Measurements from ENCODE around the gene IKZF3.
"Not testable (repeated sequence)": the region's sequence is repeated elsewhere in the genome, so short reads cannot be mapped to it uniquely, and the experiment has no call there.

The IKZF3 gene

GRCh38 chr17:39863918-39864746 is at the start of gene IKZF3:
IKZF3 (minus strand) TSS chr17:39864312; CDS start chr17:39864126, 186 bp downstream.
- no peak for DNase-seq (ENCODE audit: low spot score)

DNA sequence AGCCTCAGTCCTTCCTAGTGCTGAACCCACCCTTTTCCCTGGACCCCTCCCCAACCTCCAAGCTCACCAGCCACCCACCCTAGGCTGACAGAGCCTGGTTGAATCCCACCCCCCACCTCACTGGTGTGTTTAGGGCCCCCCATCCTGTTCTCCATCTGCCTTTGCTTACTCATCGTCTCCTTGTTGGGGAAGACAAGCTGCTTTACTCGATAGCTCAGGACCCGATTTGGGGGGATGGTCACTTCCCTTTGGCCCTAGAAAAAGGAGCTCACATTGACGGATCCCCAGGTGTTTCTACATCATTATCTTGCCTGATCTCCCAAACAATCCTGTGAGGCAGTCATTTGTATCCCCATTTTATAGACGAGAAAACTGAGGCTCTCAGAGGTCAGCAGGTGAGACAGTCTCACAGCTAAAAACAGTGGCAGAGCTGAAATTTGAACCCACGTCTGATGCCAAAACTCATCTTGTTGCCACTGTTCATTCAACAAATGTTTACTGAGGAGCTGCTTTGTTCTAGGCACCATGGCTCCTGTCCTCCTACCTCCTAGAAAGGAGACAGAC is 44.8 kb upstream of the IKZF3 start:
- no peak for DNase-seq (ENCODE audit: low spot score)

GRCh38 chr17:39904990-39905288 is 40.8 kb upstream of the IKZF3 start:
- DNase-seq (ENCODE audit: low spot score): no peak

DNA sequence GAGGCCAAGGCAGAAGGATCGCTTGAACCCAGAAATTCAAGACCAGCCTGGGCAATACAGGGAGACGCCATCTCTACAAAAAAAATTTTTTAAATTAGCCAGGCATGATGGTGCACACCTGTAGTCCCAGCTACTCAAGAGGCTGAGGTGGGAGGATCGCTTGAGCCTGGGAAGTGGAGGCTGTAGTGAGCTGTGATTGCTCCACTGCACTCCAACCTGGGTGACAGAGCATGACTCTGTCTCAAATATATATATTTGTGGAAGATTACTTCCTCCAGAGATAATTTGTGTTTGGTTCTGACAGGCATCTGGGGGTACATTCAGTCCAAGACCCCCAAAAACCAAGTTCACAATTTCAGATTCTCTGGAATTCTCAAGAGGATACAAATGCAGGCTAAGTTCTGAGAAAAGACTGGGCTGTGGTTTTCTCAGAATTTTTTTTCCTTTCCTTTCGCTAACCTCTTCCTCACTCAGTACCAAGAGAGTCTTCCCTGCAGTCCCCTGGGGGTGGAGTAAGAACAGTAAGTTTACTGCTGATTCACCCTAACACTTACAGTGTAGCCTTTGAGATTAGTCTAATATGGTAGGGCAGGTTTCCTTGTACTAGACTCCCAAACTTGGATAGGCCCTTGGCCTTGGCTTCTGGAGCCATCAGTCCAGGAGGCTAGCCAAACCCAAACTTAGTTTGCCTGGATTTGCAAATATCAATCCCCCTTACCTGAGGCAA is 39.2 kb upstream of the IKZF3 start:
- DNase-seq (ENCODE audit: low spot score): no peak

GRCh38 chr17:39902027-39902426 is 37.9 kb upstream of the IKZF3 start:
- not testable (repeated sequence) for DNase-seq (ENCODE audit: low spot score)

- DNase-seq (ENCODE audit: low spot score): no peak
Observed at GRCh38 chr17:39899215-39899614, 35.1 kb upstream of the IKZF3 start.

- DNase-seq (ENCODE audit: low spot score): no peak
Observed at GRCh38 chr17:39898088-39898487, 34.0 kb upstream of the IKZF3 start.

DNA sequence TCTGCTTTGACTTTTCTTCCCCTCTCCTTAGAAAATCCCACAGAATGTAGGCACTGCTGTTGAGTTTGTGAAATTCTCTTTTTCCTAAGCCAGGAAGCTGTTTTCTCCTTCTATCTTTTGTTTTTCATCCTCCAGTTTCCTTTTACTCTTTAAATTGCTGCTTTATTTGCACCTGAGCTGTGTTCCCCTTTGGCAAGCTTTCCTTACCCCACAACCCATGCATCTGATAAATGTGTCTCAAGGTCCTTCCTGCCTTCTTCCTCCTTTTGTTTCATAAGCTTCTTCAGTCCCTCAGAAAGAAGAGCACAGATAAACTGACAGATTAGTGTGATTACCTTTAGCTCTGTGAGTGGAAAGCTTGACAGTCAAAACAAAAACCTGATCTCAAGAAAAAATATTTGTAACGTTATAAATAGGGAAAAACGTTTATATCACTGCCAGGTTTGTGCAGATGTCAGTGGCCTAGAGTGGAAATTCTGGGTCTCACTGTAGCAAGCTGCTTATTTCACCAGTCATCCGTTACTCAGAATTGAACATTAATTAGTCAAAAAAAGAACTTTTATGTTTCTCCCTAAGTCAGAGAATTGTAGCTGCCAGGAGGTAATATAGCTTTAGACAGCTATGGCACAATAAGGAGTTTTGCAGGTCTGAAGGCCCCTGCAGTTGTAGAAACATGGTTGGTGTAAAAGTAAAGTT is 30.7 kb upstream of the IKZF3 start:
- no peak for DNase-seq (ENCODE audit: low spot score)

DNA sequence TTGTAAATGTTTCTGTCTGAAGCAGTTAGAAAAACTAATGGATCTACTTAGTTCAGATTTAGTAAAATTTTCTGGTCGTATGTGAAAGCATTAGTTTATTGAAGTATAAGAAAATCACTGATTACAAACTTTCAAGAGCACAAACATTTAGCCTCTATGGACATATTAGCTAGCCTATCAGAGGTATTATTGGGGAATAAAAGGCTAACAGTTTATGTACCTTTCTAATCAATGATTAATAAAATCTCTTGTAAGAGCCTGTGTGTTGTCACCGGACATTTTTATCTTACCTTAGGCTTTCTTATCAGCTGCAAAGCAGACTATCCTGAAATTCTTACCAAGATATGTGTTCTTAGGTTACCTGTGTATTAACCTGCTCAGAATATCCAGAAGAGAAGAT is 25.1 kb upstream of the IKZF3 start:
- no peak for DNase-seq (ENCODE audit: low spot score)

GRCh38 chr17:39887078-39887477 is 23.0 kb upstream of the IKZF3 start:
- DNase-seq (ENCODE audit: low spot score): no peak

DNA sequence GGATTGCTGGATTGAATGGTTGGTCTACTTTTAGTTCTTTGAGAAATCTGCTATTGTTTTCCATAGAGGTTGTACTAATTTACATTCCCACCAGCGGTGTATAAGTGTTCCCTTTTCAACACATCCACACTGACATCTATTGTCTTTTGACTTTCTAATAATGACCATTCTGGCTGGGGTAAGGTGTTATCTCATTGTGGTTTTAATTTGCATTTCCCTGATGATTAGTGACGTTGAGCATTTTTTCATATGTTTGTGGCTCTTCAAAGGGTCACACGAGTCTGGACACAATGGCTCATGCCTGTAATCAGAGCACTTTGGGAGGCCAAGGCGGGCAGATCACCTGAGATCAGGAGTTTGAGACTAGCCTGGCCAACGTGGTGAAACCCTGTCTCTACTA is 22.0 kb upstream of the IKZF3 start:
- DNase-seq (ENCODE audit: low spot score): not testable (repeated sequence)

GRCh38 chr17:39872751-39873150 is 8.6 kb upstream of the IKZF3 start:
- no peak for DNase-seq (ENCODE audit: low spot score)

DNA sequence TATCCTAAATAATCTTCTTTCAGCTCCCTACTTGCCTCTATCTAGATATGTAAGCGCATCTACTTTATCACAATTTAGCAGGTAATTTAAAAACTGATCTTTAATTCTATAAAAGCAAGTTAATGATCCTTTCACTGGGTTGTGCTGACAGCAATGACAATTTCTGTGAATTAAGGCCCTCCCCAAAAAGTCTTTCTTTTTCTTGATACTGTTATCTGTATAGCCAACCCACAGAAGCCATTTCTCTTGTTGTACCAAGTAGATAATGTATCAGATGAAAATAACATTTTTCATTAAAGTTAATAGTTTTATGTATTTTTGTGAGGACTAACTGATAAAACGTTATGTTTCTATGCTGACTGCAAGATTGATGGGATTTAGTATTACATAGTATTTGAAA is 7.7 kb upstream of the IKZF3 start:
- no peak for DNase-seq (ENCODE audit: low spot score)

GRCh38 chr17:39870776-39871175 is 6.7 kb upstream of the IKZF3 start:
- no peak for DNase-seq (ENCODE audit: low spot score)

GRCh38 chr17:39868554-39868942 is 4.4 kb upstream of the IKZF3 start:
- no peak for DNase-seq (ENCODE audit: low spot score)

DNA sequence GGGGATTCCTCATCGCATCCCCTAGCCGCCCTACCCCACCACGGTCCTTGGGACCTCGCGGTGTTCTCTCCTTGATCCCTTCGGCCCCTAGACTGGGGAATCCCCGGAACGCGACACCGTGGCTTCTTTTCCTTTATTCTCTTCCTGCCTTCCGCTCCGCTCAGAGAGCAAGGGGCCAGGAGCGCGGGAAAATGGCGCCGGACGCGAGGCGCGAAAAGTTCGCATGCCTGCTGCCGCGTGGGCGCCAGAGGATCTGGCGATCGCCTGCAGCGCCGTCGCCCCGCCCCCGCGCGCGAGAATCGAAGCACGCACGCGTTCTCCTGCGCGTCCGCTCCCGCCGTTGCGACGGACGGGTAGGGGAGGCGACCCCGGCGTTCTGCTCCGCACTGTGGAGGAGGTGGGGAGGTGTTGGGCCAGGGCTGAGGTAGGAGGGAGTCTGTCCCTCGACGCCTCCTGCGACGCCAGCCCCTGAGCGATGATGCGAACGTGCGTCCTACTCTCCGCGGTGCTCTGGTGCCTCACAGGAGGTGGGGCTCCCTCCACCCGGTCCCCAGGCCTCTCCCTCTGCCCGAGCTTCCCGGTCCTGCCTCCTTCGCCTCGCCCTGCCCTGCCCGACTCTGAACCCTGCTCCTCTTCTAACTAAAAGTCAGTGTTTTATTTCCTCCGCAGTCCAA is 3.9 kb upstream of the IKZF3 start, which contains the start of gene ZPBP2:
Gene ZPBP2, plus strand, starts transcription at position 323 of the 674 bp plus-strand sequence. Its CDS starts 153 bp downstream, at position 476.
- DNase-seq (ENCODE audit: low spot score): no peak

DNA sequence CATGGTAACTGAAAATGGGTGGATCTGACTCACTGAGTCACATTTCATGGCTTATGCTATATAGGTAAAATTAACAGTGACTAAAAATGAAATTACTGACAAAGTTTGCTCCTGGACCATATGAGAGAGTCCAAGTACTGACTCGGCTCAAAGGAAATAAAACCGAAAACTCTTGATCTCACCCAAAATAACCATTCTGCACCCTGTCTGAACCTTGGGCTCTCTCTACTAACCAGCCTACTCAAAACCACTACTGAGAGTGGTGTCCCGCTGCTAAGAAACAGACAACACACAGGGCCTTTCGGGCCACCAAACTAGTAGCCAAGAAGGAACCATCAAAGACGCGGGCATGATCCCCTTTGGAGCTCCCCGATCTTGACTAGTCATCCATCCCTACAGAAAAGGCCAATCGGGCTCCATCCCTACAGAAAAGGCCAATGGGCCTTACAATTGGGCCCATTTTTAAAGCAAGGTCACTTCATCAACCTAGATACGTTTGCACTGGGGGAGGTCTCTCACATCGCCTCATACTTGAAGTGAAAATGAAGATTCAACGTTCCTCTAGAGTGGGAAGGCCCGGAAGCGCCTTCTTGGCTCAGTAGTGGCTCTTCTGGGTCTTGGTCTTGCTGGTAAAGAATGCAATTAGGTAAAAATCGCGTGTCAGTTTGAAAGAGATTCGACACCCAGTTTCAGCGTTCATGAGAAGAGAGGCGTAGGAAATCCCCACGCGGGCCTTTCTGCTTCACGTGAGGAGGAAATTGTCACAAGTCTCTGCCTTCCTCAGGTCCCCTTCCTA is 3.2 kb upstream of the IKZF3 start:
- DNase-seq (ENCODE audit: low spot score): no peak

- DNase-seq (ENCODE audit: low spot score): no peak
Observed at GRCh38 chr17:39866013-39866730, 2.1 kb upstream of the IKZF3 start.

- no peak for DNase-seq (ENCODE audit: low spot score)
Observed at GRCh38 chr17:39863244-39863917, 731 bp downstream of the IKZF3 start.

- no peak for DNase-seq (ENCODE audit: low spot score)
Observed at GRCh38 chr17:39861235-39861634, 2.9 kb downstream of the IKZF3 start.
